ENCODE results near the gene TLR7. TPM values are rescaled to one million over a fixed set of nuclear protein-coding genes. Genes with fewer than 3 reads are reported as not detected.

The TLR7 gene
- total and polyA plus RNA-seq, 10 donors: 2.5 to 9.2 (median 4.8) TPM

DNA sequence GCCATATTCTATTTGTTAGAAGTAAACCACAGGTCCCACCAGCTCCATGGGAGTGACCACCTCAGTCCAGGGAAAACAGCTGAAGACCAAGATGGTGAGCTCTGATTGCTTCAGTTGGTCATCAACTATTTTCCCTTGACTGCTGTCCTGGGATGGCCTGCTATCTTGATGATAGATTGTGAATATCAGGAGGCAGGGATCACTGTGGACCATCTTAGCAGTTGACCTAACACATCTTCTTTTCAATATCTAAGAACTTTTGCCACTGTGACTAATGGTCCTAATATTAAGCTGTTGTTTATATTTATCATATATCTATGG, 55.7 kb downstream of the TLR7 start:
- DNase-seq: no peak
- Histone ChIP-seq H3K27ac (no peak overlapping the region), H3K36me3 (no peaks in the 10 kb centered on the region), H3K4me1 (no peaks in the 10 kb centered on the region), H3K4me3 (no peak overlapping the region), H3K27me3 (replicated peaks in 1 of 7) (peaks cover 0 to 10% (median 0%) of the 10 kb centered on the region in 7 donors), H3K9me3 (no peaks in the 10 kb centered on the region)
- intact Hi-C loops (cut with DNase I; ENCODE audit: low total_unique reads): no loop called here
- TF ChIP-seq, protein P1, sequence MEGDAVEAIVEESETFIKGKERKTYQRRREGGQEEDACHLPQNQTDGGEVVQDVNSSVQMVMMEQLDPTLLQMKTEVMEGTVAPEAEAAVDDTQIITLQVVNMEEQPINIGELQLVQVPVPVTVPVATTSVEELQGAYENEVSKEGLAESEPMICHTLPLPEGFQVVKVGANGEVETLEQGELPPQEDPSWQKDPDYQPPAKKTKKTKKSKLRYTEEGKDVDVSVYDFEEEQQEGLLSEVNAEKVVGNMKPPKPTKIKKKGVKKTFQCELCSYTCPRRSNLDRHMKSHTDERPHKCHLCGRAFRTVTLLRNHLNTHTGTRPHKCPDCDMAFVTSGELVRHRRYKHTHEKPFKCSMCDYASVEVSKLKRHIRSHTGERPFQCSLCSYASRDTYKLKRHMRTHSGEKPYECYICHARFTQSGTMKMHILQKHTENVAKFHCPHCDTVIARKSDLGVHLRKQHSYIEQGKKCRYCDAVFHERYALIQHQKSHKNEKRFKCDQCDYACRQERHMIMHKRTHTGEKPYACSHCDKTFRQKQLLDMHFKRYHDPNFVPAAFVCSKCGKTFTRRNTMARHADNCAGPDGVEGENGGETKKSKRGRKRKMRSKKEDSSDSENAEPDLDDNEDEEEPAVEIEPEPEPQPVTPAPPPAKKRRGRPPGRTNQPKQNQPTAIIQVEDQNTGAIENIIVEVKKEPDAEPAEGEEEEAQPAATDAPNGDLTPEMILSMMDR (IDR thresholded peaks at IDR 0.05 in 8 of 11, conservative IDR thresholded peaks at IDR 0.05 in 3 of 11): no peak
- TF ChIP-seq POLR2AphosphoS5 (IDR thresholded peaks at IDR 0.05): no peak
- no peak for TF ChIP-seq POLR2A (IDR thresholded peaks at IDR 0.05)

GRCh38 chrX:12929701-12930100, 62.8 kb downstream of the TLR7 start:
- 69 to 86% (median 75%) methylated on average over 4 of the region's 4 CpGs for WGBS, 5 donors

GRCh38 chrX:12930150-12930549, 63.3 kb downstream of the TLR7 start:
- TF ChIP-seq POLR2AphosphoS5 (IDR thresholded peaks at IDR 0.05): no peak
- TF ChIP-seq, protein P1 (IDR thresholded peaks at IDR 0.05 in 8 of 11, conservative IDR thresholded peaks at IDR 0.05 in 3 of 11): no peak
- TF ChIP-seq POLR2A (IDR thresholded peaks at IDR 0.05): no peak
- Histone ChIP-seq H3K27ac (no peak overlapping the region), H3K36me3 (no peaks in the 10 kb centered on the region), H3K9me3 (no peaks in the 10 kb centered on the region), H3K27me3 (replicated peaks in 1 of 7) (peaks cover 0 to 7% (median 0%) of the 10 kb centered on the region in 7 donors), H3K4me1 (no peaks in the 10 kb centered on the region), H3K4me3 (no peak overlapping the region)
- WGBS, 5 donors: 49 to 83% (median 77%) methylated on average over 2 of the region's 2 CpGs
- intact Hi-C loops (cut with DNase I; ENCODE audit: low total_unique reads): no loop called here
- no peak for DNase-seq

More at GRCh38 chrX:12929701-12930100, 62.8 kb downstream of the TLR7 start:
- intact Hi-C loops (cut with DNase I; ENCODE audit: low total_unique reads): no loop called here
- Histone ChIP-seq H3K4me1 (no peaks in the 10 kb centered on the region), H3K36me3 (no peaks in the 10 kb centered on the region), H3K27ac (no peak overlapping the region), H3K27me3 (replicated peaks in 1 of 7) (peaks cover 0 to 11% (median 0%) of the 10 kb centered on the region in 7 donors), H3K4me3 (no peak overlapping the region), H3K9me3 (no peaks in the 10 kb centered on the region)
- TF ChIP-seq POLR2A (IDR thresholded peaks at IDR 0.05) (no peak), POLR2AphosphoS5 (IDR thresholded peaks at IDR 0.05) (no peak)
- TF ChIP-seq, protein P1 (IDR thresholded peaks at IDR 0.05 in 8 of 11, conservative IDR thresholded peaks at IDR 0.05 in 3 of 11): no peak
- DNase-seq: no peak

GRCh38 chrX:12932244-12932643, 65.4 kb downstream of the TLR7 start:
- WGBS, 5 donors: 77 to 100% (median 91%) methylated on average over 1 of the region's 1 CpG
- peaks cover 0 to 9% (median 0%) of the 10 kb centered on the region in 8 donors for H3K9me3 ChIP-seq
- no peaks in the 10 kb centered on the region for H3K4me1 ChIP-seq
- no peak overlapping the region for H3K27ac ChIP-seq
- intact Hi-C loops (cut with DNase I; ENCODE audit: low total_unique reads): no loop called here
- no peak for TF ChIP-seq POLR2A (IDR thresholded peaks at IDR 0.05)
- H3K36me3 ChIP-seq: no peaks in the 10 kb centered on the region
- no peak overlapping the region for H3K4me3 ChIP-seq
- peaks cover 0 to 10% (median 0%) of the 10 kb centered on the region in 7 donors for H3K27me3 ChIP-seq (replicated peaks in 1 of 7)
- DNase-seq: no peak

DNA sequence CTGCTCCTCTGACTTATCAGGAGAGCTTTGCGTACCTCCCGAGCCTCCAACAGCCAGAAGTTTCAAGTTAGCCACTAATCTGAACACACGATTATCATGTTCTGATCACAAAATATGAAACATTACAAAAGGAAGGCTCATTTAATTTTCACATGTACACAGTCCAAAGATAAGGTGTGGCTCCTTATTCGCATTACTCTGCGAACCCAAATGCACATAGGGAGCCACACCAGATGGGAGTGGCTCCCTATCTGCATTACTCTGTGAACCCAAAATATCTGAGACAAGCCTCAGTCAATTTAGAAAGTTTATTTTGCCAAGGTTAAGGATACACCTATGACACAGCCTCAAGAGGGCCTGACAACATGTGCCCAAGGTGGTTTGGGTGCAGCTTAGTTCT, 68.0 kb downstream of the TLR7 start:
- Histone ChIP-seq H3K27ac (no peak overlapping the region), H3K4me1 (no peaks in the 10 kb centered on the region), H3K4me3 (no peak overlapping the region), H3K36me3 (no peaks in the 10 kb centered on the region), H3K9me3 (peaks cover 0 to 9% (median 0%) of the 10 kb centered on the region in 8 donors), H3K27me3 (replicated peaks in 1 of 7) (peaks cover 0 to 15% (median 0%) of the 10 kb centered on the region in 7 donors)
- WGBS, 5 donors: 89 to 96% (median 94%) methylated on average over 5 of the region's 5 CpGs
- TF ChIP-seq POLR2A (IDR thresholded peaks at IDR 0.05) (no peak), POLR2AphosphoS5 (IDR thresholded peaks at IDR 0.05) (no peak)
- TF ChIP-seq, protein P1 (IDR thresholded peaks at IDR 0.05 in 8 of 11, conservative IDR thresholded peaks at IDR 0.05 in 3 of 11): no peak
- no peak for DNase-seq
- intact Hi-C loops (cut with DNase I; ENCODE audit: low total_unique reads): no loop called here
